ENCODE data around the gene SLC9A7.

DNA sequence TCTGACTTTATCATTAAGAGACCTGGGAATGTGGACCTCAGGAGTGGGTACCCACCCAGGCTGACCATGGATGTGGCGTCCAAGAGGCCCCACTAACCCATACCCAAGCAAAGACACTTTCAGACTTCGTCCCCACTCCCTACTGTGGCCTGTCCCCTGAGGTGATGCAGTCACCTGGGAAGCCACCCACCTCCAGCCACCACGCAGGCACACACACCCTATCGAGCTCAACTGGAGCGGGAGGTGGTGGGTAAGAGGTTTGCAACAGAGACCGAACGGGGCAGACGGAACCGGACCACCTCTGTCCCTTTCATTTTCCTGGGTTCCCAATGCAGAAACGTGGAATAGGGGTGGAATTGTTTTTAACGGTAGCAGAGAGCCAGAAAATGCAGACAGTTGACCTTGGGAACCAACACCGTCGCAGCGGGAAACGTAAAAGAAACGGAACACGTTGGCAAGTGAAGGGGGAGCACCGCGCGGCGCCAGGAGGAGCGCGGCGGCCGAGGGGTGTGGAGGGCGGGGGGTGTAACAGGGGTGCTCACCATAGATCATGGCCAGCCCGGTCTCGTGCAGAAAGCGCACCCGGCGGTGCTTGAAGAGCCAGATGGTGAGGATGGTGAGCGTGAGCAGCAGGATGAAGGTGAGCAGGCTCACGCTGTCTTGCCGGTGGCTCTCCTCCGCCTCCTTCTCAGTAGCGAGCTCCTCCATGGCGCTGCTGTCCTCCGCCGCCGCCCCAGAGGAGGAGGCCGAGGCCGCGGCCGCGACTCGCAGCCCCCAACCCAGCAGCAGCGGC lies 559 bp downstream of the SLC9A7 start:
- TF ChIP-seq CTCF (IDR thresholded peaks at IDR 0.05) (no peak), EP300 (IDR thresholded peaks at IDR 0.05) (no peak), POLR2A (IDR thresholded peaks at IDR 0.05; ENCODE audit: low read depth) (no peak)
